ENCODE measurements around the gene ABCC1. TPM values are rescaled to one million over a fixed set of nuclear protein-coding genes. Genes with fewer than 3 reads are reported as not detected.
A peak's percentile ranks its signal among the peaks of the same experiment; 100 is the strongest.

The ABCC1 gene
- total RNA-seq, 1 experiment from 2014 or later, result 16.1 TPM

DNA sequence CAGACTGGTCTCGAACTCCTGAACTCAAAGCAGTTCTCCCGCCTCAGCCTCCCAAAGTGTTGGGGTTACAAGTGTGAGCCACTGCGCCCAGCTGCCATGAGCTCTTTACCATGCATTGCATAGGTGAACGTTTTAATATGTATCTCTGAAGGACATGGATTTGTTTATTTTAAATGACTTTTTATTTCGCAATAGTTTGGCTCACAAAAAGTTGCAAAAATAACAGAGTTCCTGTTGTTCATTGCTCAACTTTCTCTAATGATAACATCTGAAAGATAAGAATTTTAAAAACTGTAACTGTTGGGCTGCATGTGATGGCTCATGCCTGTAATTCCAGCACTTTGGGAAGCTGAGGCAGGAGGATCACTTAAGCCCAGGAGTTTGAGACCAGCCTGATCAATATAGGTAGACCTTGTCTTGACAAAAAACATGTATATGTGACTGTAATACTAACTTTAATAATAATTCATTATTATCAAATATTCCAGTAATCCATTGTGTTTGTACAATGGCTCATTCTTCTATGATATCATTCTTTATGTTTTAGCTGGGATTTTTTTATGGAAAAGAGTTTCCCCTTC lies 80.1 kb downstream of the ABCC1 start:
- Histone ChIP-seq H3K4me1 (ENCODE audit: insufficient read depth, low read length) (peaks cover 39% of the 10 kb centered on the region), H3K27ac (ENCODE audit: low read length) (peak overlapping the region; percentile 43; the same call in 1 of the 2 replicates), H3K4me3 (ENCODE audit: low read length) (no peak overlapping the region), H3K9me2 (replicated peaks; ENCODE audit: low read length) (no peaks in the 10 kb centered on the region), H2AFZ (ENCODE audit: low read length) (no peak overlapping the region), H3K79me2 (ENCODE audit: low read length) (peaks cover 13% of the 10 kb centered on the region; the same call in 1 of the 2 replicates), H3K27me3 (ENCODE audit: low read length) (no peaks in the 10 kb centered on the region), H3K4me2 (ENCODE audit: low read length) (no peak overlapping the region), H3F3A (ENCODE audit: low read length, unreplicated experiment) (no peaks in the 10 kb centered on the region), H3K9ac (ENCODE audit: low read length) (no peak overlapping the region), H3K36me3 (ENCODE audit: low read depth, low read length) (no peaks in the 10 kb centered on the region), H4K20me1 (ENCODE audit: low read length) (no peaks in the 10 kb centered on the region), H3K9me3 (ENCODE audit: low read length) (no peaks in the 10 kb centered on the region)
- ChIA-PET CTCF (no interaction called here), POLR2A (ENCODE audit: unreplicated experiment) (no interaction called here)
- intact Hi-C loops (cut with micrococcal nuclease), result no loop called here
- peak; percentile 17 for DNase-seq
- no peak for ATAC-seq
- no TSS peak for BruUV-seq (replicated peaks)
- TF ChIP-seq, protein P1, sequence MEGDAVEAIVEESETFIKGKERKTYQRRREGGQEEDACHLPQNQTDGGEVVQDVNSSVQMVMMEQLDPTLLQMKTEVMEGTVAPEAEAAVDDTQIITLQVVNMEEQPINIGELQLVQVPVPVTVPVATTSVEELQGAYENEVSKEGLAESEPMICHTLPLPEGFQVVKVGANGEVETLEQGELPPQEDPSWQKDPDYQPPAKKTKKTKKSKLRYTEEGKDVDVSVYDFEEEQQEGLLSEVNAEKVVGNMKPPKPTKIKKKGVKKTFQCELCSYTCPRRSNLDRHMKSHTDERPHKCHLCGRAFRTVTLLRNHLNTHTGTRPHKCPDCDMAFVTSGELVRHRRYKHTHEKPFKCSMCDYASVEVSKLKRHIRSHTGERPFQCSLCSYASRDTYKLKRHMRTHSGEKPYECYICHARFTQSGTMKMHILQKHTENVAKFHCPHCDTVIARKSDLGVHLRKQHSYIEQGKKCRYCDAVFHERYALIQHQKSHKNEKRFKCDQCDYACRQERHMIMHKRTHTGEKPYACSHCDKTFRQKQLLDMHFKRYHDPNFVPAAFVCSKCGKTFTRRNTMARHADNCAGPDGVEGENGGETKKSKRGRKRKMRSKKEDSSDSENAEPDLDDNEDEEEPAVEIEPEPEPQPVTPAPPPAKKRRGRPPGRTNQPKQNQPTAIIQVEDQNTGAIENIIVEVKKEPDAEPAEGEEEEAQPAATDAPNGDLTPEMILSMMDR (conservative IDR thresholded peaks at IDR 0.05; ENCODE audit: low read depth, low read length), result no peak
- TF ChIP-seq EZH2phosphoT487 (IDR thresholded peaks at IDR 0.05; ENCODE audit: borderline replicate concordance, low read length) (no peak), EZH2 (IDR thresholded peaks at IDR 0.05; ENCODE audit: low read length, unreplicated experiment) (no peak)

DNA sequence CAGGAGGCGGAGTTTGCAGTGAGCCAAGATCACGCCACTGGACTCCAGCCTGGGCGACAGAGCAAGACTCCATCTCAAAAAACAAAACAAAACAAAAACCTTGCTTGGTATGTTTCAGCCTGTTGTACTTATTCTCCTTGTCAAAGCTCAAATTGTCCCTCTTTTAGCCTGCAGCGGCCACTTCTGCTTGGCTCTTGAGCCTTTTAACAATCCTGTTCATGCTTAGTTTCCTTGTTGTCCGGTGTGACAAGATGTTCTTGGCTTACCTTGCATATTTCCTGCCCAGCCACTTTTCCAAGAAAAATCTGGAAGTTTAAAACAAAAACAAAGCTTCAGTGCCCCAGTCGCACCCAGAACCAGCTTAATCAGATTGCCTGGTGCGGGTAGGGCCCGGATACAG lies 81.0 kb downstream of the ABCC1 start:
- TF ChIP-seq EZH2 (IDR thresholded peaks at IDR 0.05; ENCODE audit: low read length, unreplicated experiment), result no peak
- no peak for TF ChIP-seq EZH2phosphoT487 (IDR thresholded peaks at IDR 0.05; ENCODE audit: borderline replicate concordance, low read length)
- TF ChIP-seq, protein P1 (conservative IDR thresholded peaks at IDR 0.05; ENCODE audit: low read depth, low read length), result no peak
- no peak for DNase-seq
- ChIA-PET POLR2A (ENCODE audit: unreplicated experiment) (no interaction called here), CTCF (no interaction called here)
- peaks cover 13% of the 10 kb centered on the region; the same call in 1 of the 2 replicates for H3K79me2 ChIP-seq (ENCODE audit: low read length)
- H3K27me3 ChIP-seq (ENCODE audit: low read length), result no peaks in the 10 kb centered on the region
- BruUV-seq (replicated peaks), result no TSS peak
- H4K20me1 ChIP-seq (ENCODE audit: low read length), result no peaks in the 10 kb centered on the region
- H3K9me3 ChIP-seq (ENCODE audit: low read length), result no peaks in the 10 kb centered on the region
- no peaks in the 10 kb centered on the region for H3F3A ChIP-seq (ENCODE audit: low read length, unreplicated experiment)
- no peaks in the 10 kb centered on the region for H3K9me2 ChIP-seq (replicated peaks; ENCODE audit: low read length)
- H3K4me2 ChIP-seq (ENCODE audit: low read length), result no peak overlapping the region
- ATAC-seq, result no peak
- no peak overlapping the region for H3K27ac ChIP-seq (ENCODE audit: low read length)
- H3K36me3 ChIP-seq (ENCODE audit: low read depth, low read length), result no peaks in the 10 kb centered on the region
- no peak overlapping the region for H2AFZ ChIP-seq (ENCODE audit: low read length)
- intact Hi-C loops (cut with micrococcal nuclease), result no loop called here
- no peak overlapping the region for H3K9ac ChIP-seq (ENCODE audit: low read length)
- peaks cover 31% of the 10 kb centered on the region for H3K4me1 ChIP-seq (ENCODE audit: insufficient read depth, low read length)
- H3K4me3 ChIP-seq (ENCODE audit: low read length), result no peak overlapping the region

DNA sequence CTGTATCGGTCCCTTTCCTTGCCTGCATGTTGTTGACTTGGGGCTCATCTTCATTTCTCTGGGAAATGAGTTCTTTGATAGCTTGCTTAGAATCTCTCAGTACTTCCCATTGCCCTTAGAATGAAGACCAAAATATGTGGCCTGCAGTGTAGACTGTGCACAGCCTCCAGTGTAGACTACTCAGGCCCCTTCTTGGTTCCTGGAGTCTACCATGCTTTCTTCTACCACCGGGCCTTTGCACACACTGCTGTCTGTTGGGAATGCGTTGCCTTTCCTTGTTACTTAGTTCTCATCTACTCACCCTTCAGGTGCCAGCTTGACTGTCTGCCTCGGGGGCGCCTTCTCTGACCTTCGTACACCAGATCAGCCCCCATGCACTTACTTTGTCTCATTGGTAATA lies 82.0 kb downstream of the ABCC1 start:
- Histone ChIP-seq H3K9me2 (replicated peaks; ENCODE audit: low read length) (no peaks in the 10 kb centered on the region), H4K20me1 (ENCODE audit: low read length) (no peaks in the 10 kb centered on the region), H3K36me3 (ENCODE audit: low read depth, low read length) (peaks cover 4% of the 10 kb centered on the region; the same call in 1 of the 2 replicates), H3K4me1 (ENCODE audit: insufficient read depth, low read length) (peaks cover 23% of the 10 kb centered on the region), H2AFZ (ENCODE audit: low read length) (no peak overlapping the region), H3K27me3 (ENCODE audit: low read length) (no peaks in the 10 kb centered on the region), H3K4me2 (ENCODE audit: low read length) (no peak overlapping the region), H3K27ac (ENCODE audit: low read length) (no peak overlapping the region), H3K79me2 (ENCODE audit: low read length) (peaks cover 13% of the 10 kb centered on the region; the same call in 1 of the 2 replicates), H3K4me3 (ENCODE audit: low read length) (no peak overlapping the region), H3K9ac (ENCODE audit: low read length) (no peak overlapping the region), H3K9me3 (ENCODE audit: low read length) (no peaks in the 10 kb centered on the region), H3F3A (ENCODE audit: low read length, unreplicated experiment) (no peaks in the 10 kb centered on the region)
- TF ChIP-seq EZH2phosphoT487 (IDR thresholded peaks at IDR 0.05; ENCODE audit: borderline replicate concordance, low read length) (no peak), EZH2 (IDR thresholded peaks at IDR 0.05; ENCODE audit: low read length, unreplicated experiment) (no peak)
- TF ChIP-seq, protein P1 (conservative IDR thresholded peaks at IDR 0.05; ENCODE audit: low read depth, low read length), result no peak
- ChIA-PET CTCF (no interaction called here), POLR2A (ENCODE audit: unreplicated experiment) (no interaction called here)
- intact Hi-C loops (cut with micrococcal nuclease), result no loop called here
- no TSS peak for BruUV-seq (replicated peaks)
- DNase-seq, result no peak
- ATAC-seq, result no peak

Measured in PC-3 (cell line).